GM12878 (cell line): ENCODE results near the gene TBC1D5. TPM values are rescaled to one million over a fixed set of nuclear protein-coding genes. Genes with fewer than 3 reads are reported as not detected.

Experiments
- EGR1 ChIP-seq, 2 experiments: IDR thresholded peaks; 1 replicate in 1 of 2; 2 replicates in 1 of 2; pipeline ENCODE4 v1.6.1; 2011 to 2012; ENCODE audit warnings: low read depth in 2 of 2, low read length in 2 of 2, borderline replicate concordance in 1 of 2, mild to moderate bottlenecking in 1 of 2, moderate library complexity in 1 of 2
- IKZF1 ChIP-seq: fragments of 450-650 bp; conservative IDR thresholded peaks from 2 replicates; pipeline ENCODE4 v1.6.1; 2017; ENCODE audit warnings: antibody characterized with exemption, mild to moderate bottlenecking
- IRF4 ChIP-seq: IDR thresholded peaks from 2 replicates; pipeline ENCODE4 v1.6.1; 2011; ENCODE audit warnings: low read depth, low read length
- MEF2A ChIP-seq: IDR thresholded peaks from 2 replicates; pipeline ENCODE4 v1.6.1; 2011; ENCODE audit warnings: low read depth, mild to moderate bottlenecking, low read length, moderate library complexity; ENCODE audit not compliant: insufficient read depth
- MEF2B ChIP-seq: fragments of 450-650 bp; IDR thresholded peaks from 2 replicates; pipeline ENCODE4 v1.6.1; 2018; ENCODE audit warnings: mild to moderate bottlenecking, moderate library complexity; ENCODE audit not compliant: partially characterized antibody, poor library complexity, severe bottlenecking
- PBX3 ChIP-seq: IDR thresholded peaks from 2 replicates; pipeline ENCODE4 v1.6.1; 2011; ENCODE audit warnings: mild to moderate bottlenecking, low read depth, low read length, moderate library complexity; ENCODE audit not compliant: insufficient replicate concordance
- RELA ChIP-seq: fragments of 450-650 bp; IDR thresholded peaks from 2 replicates; pipeline ENCODE4 v1.8.0; 2014; ENCODE audit warnings: borderline replicate concordance; ENCODE audit not compliant: partially characterized antibody
- RELB ChIP-seq: fragments of 450-650 bp; IDR thresholded peaks from 2 replicates; pipeline ENCODE4 v1.6.1; 2017; ENCODE audit warnings: low read depth, mild to moderate bottlenecking, moderate library complexity
- TCF7 ChIP-seq: IDR thresholded peaks from 2 replicates; pipeline ENCODE4 v1.6.1; 2014; ENCODE audit warnings: antibody characterized with exemption, borderline replicate concordance
- USF2 ChIP-seq: IDR thresholded peaks from 2 replicates; pipeline ENCODE4 v1.6.1; 2011; ENCODE audit warnings: low read depth, low read length, improper control_type of control experiment, borderline replicate concordance
- ZNF592 ChIP-seq: fragments of 450-650 bp; IDR thresholded peaks from 2 replicates; pipeline ENCODE4 v1.6.1; 2017; ENCODE audit warnings: mild to moderate bottlenecking, moderate library complexity
- ZNF687 ChIP-seq: fragments of 450-650 bp; IDR thresholded peaks from 2 replicates; pipeline ENCODE4 v1.6.1; 2017; ENCODE audit warnings: mild to moderate bottlenecking, moderate library complexity
- polyA plus RNA-seq, 11 experiments: library from polyadenylated mRNA; depleted of rRNA in 4 of 11; unstranded in 6 of 11; stranded (reverse) in 5 of 11; fragments of >200 nt; fragmentation: Nextera tagmentation in 4 of 11; fragmentation: Illumina TruSeq in 1 of 11; extraction: Ambion mirVana in 4 of 11; extraction: Trizol in 1 of 11; gene quantifications; 1 replicate in 1 of 11; 2 replicates in 10 of 11; pipeline versions ENCODE4 v1.2.1 to v1.2.3, GENCODE V29; 2011 to 2016; ENCODE audit warnings: inconsistent platforms in 2 of 11, missing spikeins in 2 of 11, low read depth in 1 of 11
- total RNA-seq, 4 experiments: library from RNA; depleted of rRNA in 3 of 4; stranded (reverse); fragments of >200 nt in 3 of 4; fragmentation: Illumina TruSeq in 1 of 4; extraction: Trizol in 1 of 4; gene quantifications; 2 replicates each; pipeline versions ENCODE4 v1.2.1 to v1.2.3, GENCODE V29; 2013 to 2021

Gene TBC1D5
- total and polyA plus RNA-seq, 10 of the 15 experiments (the other 5 are each of a cell fraction or from before 2014, with no cell fraction given): 5.5 to 61.0 (median 43.8) TPM

GRCh38 chr3:17398959-17399551 lies 343.4 kb downstream of the TBC1D5 start (continued):
- TF ChIP-seq ZNF592 (no peak), RELA (no peak), ZNF687 (no peak), MEF2A (0 out of 2 replicates have a peak, but pooled peaks have one; percentile 30), USF2 (no peak), PBX3 (no peak), MEF2B (peak; percentile 44), IKZF1 (peak; percentile 99), EGR1 (IDR thresholded peaks at IDR 0.05; ENCODE audit: borderline replicate concordance in 1 of 2, low read depth in 2 of 2, low read length in 2 of 2) (no peak), TCF7 (peak; percentile 44; the same call in 1 of the 2 replicates), RELB (peak; percentile 97), IRF4 (peak; percentile 91)
